Measurements from ENCODE around the gene ZNF527. TPM values are rescaled to one million over a fixed set of nuclear protein-coding genes. Genes with fewer than 3 reads are reported as not detected.
"Not testable (repeated sequence)": the region's sequence is repeated elsewhere in the genome, so short reads cannot be mapped to it uniquely, and the experiment has no call there.

ZNF527 gene
- polyA plus RNA-seq, 2 of the 4 experiments (the other 2 are of a cell fraction): 4.1 to 8.2 TPM

- FAIRE-seq (no peak), ATAC-seq (no peak), DNase-seq (ENCODE audit: low read depth in 1 of 2, low spot score in 1 of 2) (no peak)
- Histone ChIP-seq H3K4me1 (no peaks in the 10 kb centered on the region), H3K27ac (no peak overlapping the region), H3K4me3 (no peak overlapping the region), H3K9me3 (peaks cover 99% of the 10 kb centered on the region), H3K4me2 (no peak overlapping the region)
- CTCF ChIA-PET: interaction anchor here (0.6 to 1.5 kb wide), 4 partner anchors 9 to 1433 kb away, joined by 3 to 5 read pairs (median 4); partner anchors contain the start of gene ZNF527
- POLR2A ChIA-PET: no interaction called here
- 85% methylated on average over 1 of the region's 1 CpG for WGBS (ENCODE audit: missing lambda C conversion rate)
- TF ChIP-seq PHF8 (IDR thresholded peaks at IDR 0.05; ENCODE audit: borderline replicate concordance, low read depth) (no peak), NFE2L2 (conservative IDR thresholded peaks at IDR 0.05; ENCODE audit: low read length) (no peak), ZFP36 (IDR thresholded peaks at IDR 0.05; ENCODE audit: borderline replicate concordance, partially characterized antibody) (no peak), ZC3H11A (IDR thresholded peaks at IDR 0.05) (no peak), CHD2 (IDR thresholded peaks at IDR 0.05; ENCODE audit: low read length, partially characterized antibody) (no peak), HOXA7 (CRISPR knock-in tag; IDR thresholded peaks at IDR 0.05) (no peak), KDM5A (IDR thresholded peaks at IDR 0.05) (no peak), MAZ (IDR thresholded peaks at IDR 0.05; ENCODE audit: borderline replicate concordance, low read depth, low read length) (no peak), CHD4 (IDR thresholded peaks at IDR 0.05; ENCODE audit: borderline replicate concordance) (no peak), REST (IDR thresholded peaks at IDR 0.05) (no peak), ATOH8 (CRISPR knock-in tag; IDR thresholded peaks at IDR 0.05; ENCODE audit: low read depth) (no peak), EP300 (IDR thresholded peaks at IDR 0.05) (no peak), FOXS1 (CRISPR knock-in tag; IDR thresholded peaks at IDR 0.05) (no peak), KDM1A (IDR thresholded peaks at IDR 0.05; ENCODE audit: low read depth) (no peak), HEYL (CRISPR knock-in tag; IDR thresholded peaks at IDR 0.05) (no peak), FOSB (CRISPR knock-in tag; IDR thresholded peaks at IDR 0.05) (no peak), GATA3 (IDR thresholded peaks at IDR 0.05; ENCODE audit: borderline replicate concordance) (no peak), RFX5 (IDR thresholded peaks at IDR 0.05) (no peak)
Measured at GRCh38 chr19:37361994-37362393, 8.9 kb upstream of the ZNF527 start.

GRCh38 chr19:37362733-37363132, 8.2 kb upstream of the ZNF527 start:
- H3K27ac ChIP-seq: no peak overlapping the region
- H3K4me1 ChIP-seq: no peaks in the 10 kb centered on the region
- ATAC-seq: peak; percentile 27 to 63; a peak in 4 of 6 replicates
- peak in 1 of 2 experiments; percentile 62 for DNase-seq (ENCODE audit: low read depth in 1 of 2, low spot score in 1 of 2)
- peaks cover 99% of the 10 kb centered on the region for H3K9me3 ChIP-seq
- H3K4me2 ChIP-seq: no peak overlapping the region
- no peak overlapping the region for H3K4me3 ChIP-seq
- no peak for FAIRE-seq
- TF ChIP-seq MAX (IDR thresholded peaks at IDR 0.05) (no peak), GATA3 (IDR thresholded peaks at IDR 0.05; ENCODE audit: borderline replicate concordance) (no peak)
- ChIA-PET POLR2A (no interaction called here), CTCF (interaction anchor here (0.6 to 1.5 kb wide), 2 partner anchors 45 to 1434 kb away, joined by 3 to 4 read pairs; no protein-coding TSS in a partner anchor)
- WGBS (ENCODE audit: missing lambda C conversion rate): 91% methylated on average over 6 of the region's 6 CpGs

- Histone ChIP-seq H3K4me3 (peak overlapping the region; percentile 58), H3K4me2 (peak overlapping the region; percentile 73), H3K9me3 (peaks cover 91% of the 10 kb centered on the region), H3K27ac (peak overlapping the region; percentile 64 to 85)
- peak; percentile 46 to 58 for ATAC-seq
- ChIA-PET CTCF (interaction anchor here (0.6 to 1.2 kb wide), 5 partner anchors 9 to 982 kb away, joined by 3 to 5 read pairs (median 3); no protein-coding TSS in a partner anchor), POLR2A (interaction anchor here (0.7 to 2.0 kb wide), 12 partner anchors 32 to 1243 kb away, joined by 3 to 12 read pairs (median 5); partner anchors contain the start of genes ZNF146, ZNF383, ZNF540 and ZNF565)
- 18% methylated on average over 18 of the region's 18 CpGs for WGBS (ENCODE audit: missing lambda C conversion rate)
- TF ChIP-seq, protein P1, sequence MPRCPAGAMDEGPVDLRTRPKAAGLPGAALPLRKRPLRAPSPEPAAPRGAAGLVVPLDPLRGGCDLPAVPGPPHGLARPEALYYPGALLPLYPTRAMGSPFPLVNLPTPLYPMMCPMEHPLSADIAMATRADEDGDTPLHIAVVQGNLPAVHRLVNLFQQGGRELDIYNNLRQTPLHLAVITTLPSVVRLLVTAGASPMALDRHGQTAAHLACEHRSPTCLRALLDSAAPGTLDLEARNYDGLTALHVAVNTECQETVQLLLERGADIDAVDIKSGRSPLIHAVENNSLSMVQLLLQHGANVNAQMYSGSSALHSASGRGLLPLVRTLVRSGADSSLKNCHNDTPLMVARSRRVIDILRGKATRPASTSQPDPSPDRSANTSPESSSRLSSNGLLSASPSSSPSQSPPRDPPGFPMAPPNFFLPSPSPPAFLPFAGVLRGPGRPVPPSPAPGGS (IDR thresholded peaks at IDR 0.05): 0 out of 3 replicates have a peak, but pooled peaks have one; percentile 48
- not testable (repeated sequence) for H3K4me1 ChIP-seq; DNase-seq (ENCODE audit: low read depth in 1 of 2, low spot score in 1 of 2); FAIRE-seq
Measured at GRCh38 chr19:37370386-37370879, 466 bp upstream of the ZNF527 start.
